HFF-Myc (cell line): ENCODE data around the gene MRPL42.
A peak's percentile ranks its signal among the peaks of the same experiment; 100 is the strongest.

Experiments used
- DNase-seq: peaks from one replicate; pipeline ENCODE4 v3.0.0-alpha.2; 2011; ENCODE audit warnings: low read depth; ENCODE audit errors: extremely low read depth
- H3K4me3 ChIP-seq: replicated peaks from 2 replicates; pipeline ENCODE4 v1.5.1; 2011; ENCODE audit warnings: low read depth, mild to moderate bottlenecking, control low read depth, low read length
- CTCF ChIP-seq: IDR thresholded peaks from 2 replicates; pipeline ENCODE4 v1.5.1; 2012; ENCODE audit warnings: mild to moderate bottlenecking, low read depth, low read length, control low read depth; ENCODE audit errors: missing control alignments

MRPL42 gene

GRCh38 chr12:93519859-93520258 is 52.5 kb downstream of the MRPL42 start:
- H3K4me3 ChIP-seq: no peak overlapping the region
- TF ChIP-seq CTCF: no peak
- no peak for DNase-seq

DNA sequence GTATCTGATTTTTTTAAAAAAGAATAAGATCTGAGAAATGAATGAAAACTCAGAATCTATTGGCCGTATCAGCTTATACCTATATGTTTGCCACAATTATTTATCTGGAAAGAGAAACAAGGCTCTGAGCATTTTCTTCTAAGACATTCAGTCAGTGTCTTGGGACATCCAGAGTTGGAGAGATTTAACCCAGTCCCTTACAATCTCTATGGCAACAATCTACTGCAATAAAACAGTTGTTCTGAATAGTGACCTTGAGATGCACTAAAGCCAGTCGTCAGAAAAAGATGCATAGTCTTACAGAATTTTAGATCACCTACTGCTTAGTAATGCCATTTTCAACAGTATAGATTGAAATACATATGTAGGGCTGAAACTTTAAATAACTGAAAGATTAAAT is 53.1 kb downstream of the MRPL42 start:
- no peak overlapping the region for H3K4me3 ChIP-seq
- DNase-seq: no peak
- no peak for TF ChIP-seq CTCF

- DNase-seq: no peak
- no peak for TF ChIP-seq CTCF
Observed at GRCh38 chr12:93521225-93522080, 54.1 kb downstream of the MRPL42 start.

GRCh38 chr12:93524386-93525133 is 57.2 kb downstream of the MRPL42 start:
- TF ChIP-seq CTCF: no peak
- DNase-seq: no peak
- no peak overlapping the region for H3K4me3 ChIP-seq

More at GRCh38 chr12:93521225-93522080, 54.1 kb downstream of the MRPL42 start:
- H3K4me3 ChIP-seq: no peak overlapping the region

DNA sequence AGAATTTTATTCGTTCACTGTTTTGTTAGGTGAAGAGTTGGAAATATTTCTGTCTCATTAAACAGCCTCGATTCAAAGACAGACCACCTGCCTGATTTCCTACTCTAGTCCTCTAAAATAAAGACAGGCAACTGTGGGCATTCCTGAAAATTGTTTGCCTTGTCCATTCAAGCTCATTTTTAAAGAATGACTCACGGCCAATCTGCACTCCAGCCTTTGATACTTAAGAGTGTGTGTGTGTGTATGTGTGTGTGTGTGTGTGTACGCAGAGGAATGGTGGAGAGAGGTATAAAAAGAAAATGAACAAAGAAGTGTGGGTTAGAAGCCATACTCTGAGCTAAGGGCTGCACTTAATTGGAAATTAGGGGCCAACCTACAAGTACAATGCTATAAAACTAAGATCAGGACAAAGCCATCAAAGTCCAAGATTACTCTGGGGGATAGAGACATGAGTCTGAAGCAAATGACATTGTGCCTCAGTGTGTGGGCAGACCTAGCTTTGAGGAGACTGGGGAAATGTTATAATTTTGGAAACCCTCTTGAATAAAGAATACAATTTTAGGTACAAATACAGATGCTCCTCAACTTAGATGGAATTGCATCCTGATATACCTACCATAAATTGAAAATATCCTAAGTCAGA is 59.6 kb downstream of the MRPL42 start:
- no peak overlapping the region for H3K4me3 ChIP-seq
- TF ChIP-seq CTCF: no peak
- peak; percentile 77 for DNase-seq

DNA sequence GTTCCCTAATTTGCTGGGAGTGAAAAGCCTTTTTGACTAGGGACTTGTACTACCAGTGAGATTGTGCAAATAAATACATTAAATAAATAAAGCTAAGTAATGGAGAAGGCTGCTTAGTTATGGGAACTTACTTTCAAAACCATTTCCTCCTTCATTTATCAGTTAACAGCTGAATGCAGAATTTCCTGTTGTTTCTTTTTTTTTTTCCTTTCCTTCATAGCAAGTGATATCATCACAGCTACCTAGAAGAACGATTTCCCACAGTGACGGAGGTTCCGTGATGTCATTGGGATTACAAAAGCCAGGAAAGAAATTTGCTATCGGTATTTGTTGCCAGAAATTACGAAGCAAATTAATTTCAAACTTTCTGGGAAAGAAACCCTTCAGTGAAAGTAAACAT is 63.0 kb downstream of the MRPL42 start:
- no peak overlapping the region for H3K4me3 ChIP-seq
- no peak for TF ChIP-seq CTCF
- no peak for DNase-seq
